C1 segment of cervical spinal cord (tissue), 14 donors: Measurements from ENCODE around the gene SPX.

Experiments used
- DNase-seq, 14 donors: peaks; one replicate each; lab custom pipeline; 2025; lab: John Stamatoyannopoulos, UW

SPX gene

GRCh38 chr12:21538061-21538653 is 12.1 kb downstream of the SPX start:
- no peak for DNase-seq

- DNase-seq, result no peak
Measured at GRCh38 chr12:21539797-21540196, 13.7 kb downstream of the SPX start.

- no peak for DNase-seq
Measured at GRCh38 chr12:21541773-21542172, 15.7 kb downstream of the SPX start.

GRCh38 chr12:21542403-21542802 is 16.3 kb downstream of the SPX start:
- DNase-seq, result no peak

- DNase-seq, result no peak
Measured at GRCh38 chr12:21543151-21543550, 17.1 kb downstream of the SPX start.

- DNase-seq, result no peak
Measured at GRCh38 chr12:21545557-21545956, 19.5 kb downstream of the SPX start.

- no peak for DNase-seq
Measured at GRCh38 chr12:21546716-21547115, 20.6 kb downstream of the SPX start.

GRCh38 chr12:21547437-21547836 is 21.3 kb downstream of the SPX start:
- DNase-seq, result no peak

GRCh38 chr12:21551841-21552465 is 25.9 kb downstream of the SPX start:
- no peak for DNase-seq

- no peak for DNase-seq
Measured at GRCh38 chr12:21552635-21553328, 26.7 kb downstream of the SPX start.

- no peak for DNase-seq
Measured at GRCh38 chr12:21553329-21553675, 27.2 kb downstream of the SPX start.

GRCh38 chr12:21558100-21558679 is 32.1 kb downstream of the SPX start:
- no peak for DNase-seq

- DNase-seq, result no peak
Measured at GRCh38 chr12:21559855-21560569, 33.9 kb downstream of the SPX start.

GRCh38 chr12:21561158-21561557 is 35.1 kb downstream of the SPX start:
- DNase-seq, result no peak

GRCh38 chr12:21562859-21563258 is 36.8 kb downstream of the SPX start:
- DNase-seq, result no peak

- DNase-seq, result no peak
Measured at GRCh38 chr12:21566223-21566906, 40.3 kb downstream of the SPX start.

GRCh38 chr12:21566907-21567394 is 40.9 kb downstream of the SPX start:
- DNase-seq, result no peak

- no peak for DNase-seq
Measured at GRCh38 chr12:21568115-21568514, 42.0 kb downstream of the SPX start.

GRCh38 chr12:21571046-21571445 is 45.0 kb downstream of the SPX start:
- DNase-seq, result no peak

- DNase-seq, result no peak
Measured at GRCh38 chr12:21573733-21574358, 47.8 kb downstream of the SPX start.

GRCh38 chr12:21576431-21576830 is 50.3 kb downstream of the SPX start:
- DNase-seq, result no peak
